GM21723 (cell line): ENCODE measurements around the gene ANAPC2.

Experiments
- ATAC-seq: cut with Tn5 transposase; IDR thresholded peaks from one replicate; pipeline ENCODE4 v1.9.1; 2021; ENCODE audit warnings: mild to moderate bottlenecking, moderate library complexity; ENCODE audit not compliant: unreplicated experiment

ANAPC2 gene

GRCh38 chr9:137227853-137228505 lies 39.6 kb upstream of the ANAPC2 start:
- ATAC-seq = no peak

GRCh38 chr9:137227054-137227852 lies 38.9 kb upstream of the ANAPC2 start, which contains the start of gene RNF224:
Gene RNF224 (plus strand): TSS chr9:137227502. CDS start chr9:137228336, 834 bp downstream.
- no peak for ATAC-seq

GRCh38 chr9:137226338-137227053 lies 38.1 kb upstream of the ANAPC2 start:
- ATAC-seq = no peak

DNA sequence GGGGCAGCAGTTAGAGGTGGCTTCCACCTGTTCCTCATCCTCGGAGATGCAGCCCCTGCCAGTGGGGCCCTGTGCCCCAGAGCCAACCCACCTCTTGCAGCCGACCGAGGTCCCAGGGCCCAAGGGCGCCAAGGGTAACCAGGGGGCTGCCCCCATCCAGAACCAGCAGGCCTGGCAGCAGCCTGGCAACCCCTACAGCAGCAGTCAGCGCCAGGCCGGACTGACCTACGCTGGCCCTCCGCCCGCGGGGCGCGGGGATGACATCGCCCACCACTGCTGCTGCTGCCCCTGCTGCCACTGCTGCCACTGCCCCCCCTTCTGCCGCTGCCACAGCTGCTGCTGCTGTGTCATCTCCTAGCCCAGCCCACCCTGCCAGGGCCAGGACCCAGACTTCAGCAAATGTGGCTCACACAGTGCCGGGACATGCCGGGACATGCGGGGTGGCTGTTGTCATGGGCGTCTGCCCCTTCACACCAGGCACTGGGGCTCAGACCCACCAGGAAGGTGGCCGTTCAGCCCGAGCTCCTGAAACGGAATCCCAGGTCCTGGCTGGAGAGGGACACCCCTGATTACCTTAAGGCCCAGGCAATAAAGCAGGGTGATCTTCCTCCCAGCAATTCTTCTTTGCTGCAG lies 37.5 kb upstream of the ANAPC2 start:
- no peak for ATAC-seq

DNA sequence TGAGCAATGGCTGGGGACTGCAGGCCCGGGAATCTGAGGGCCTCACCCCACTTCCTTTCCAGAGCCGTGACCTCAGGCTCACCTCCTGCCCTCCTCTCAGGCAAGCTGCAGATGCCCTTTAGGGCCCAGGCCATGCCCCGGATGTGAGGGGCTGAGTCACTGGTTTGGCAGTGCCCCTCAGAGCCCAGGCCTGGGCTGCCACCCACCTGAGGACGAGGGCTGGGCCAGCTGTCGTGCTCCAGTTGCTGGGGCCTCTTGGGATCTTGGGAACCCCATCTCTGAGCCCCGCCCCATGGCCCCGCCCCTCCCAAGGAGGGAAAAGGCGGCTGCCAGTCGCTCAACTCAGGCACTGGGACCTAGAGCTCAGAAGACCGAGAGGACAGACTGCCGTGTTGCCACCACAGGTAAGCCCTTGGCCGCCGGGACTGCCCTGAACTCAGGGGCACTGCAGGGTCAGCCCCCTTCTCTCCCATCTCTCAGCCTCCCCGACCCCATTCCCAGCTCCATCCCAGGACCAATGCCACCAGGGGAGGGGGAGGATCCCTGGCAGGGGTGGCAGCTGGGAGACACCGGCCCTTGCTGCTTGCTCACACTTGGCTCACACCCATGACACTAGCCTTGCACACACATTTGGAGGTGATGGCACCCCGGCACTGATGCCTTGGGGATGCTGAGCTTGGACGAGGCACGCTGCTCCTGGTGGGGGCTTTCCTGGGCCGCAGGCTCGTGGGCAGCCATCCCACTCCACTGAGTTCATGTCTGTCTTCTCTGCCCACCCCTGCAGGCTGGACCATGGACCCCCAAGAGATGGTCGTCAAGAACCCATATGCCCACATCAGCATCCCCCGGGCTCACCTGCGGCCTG lies 36.7 kb upstream of the ANAPC2 start, which contains the start of gene CYSRT1:
TSS of gene CYSRT1 (plus strand) at position 345 of the 865 bp plus-strand sequence. CDS start at position 793, 448 bp downstream.
- no peak for ATAC-seq

DNA sequence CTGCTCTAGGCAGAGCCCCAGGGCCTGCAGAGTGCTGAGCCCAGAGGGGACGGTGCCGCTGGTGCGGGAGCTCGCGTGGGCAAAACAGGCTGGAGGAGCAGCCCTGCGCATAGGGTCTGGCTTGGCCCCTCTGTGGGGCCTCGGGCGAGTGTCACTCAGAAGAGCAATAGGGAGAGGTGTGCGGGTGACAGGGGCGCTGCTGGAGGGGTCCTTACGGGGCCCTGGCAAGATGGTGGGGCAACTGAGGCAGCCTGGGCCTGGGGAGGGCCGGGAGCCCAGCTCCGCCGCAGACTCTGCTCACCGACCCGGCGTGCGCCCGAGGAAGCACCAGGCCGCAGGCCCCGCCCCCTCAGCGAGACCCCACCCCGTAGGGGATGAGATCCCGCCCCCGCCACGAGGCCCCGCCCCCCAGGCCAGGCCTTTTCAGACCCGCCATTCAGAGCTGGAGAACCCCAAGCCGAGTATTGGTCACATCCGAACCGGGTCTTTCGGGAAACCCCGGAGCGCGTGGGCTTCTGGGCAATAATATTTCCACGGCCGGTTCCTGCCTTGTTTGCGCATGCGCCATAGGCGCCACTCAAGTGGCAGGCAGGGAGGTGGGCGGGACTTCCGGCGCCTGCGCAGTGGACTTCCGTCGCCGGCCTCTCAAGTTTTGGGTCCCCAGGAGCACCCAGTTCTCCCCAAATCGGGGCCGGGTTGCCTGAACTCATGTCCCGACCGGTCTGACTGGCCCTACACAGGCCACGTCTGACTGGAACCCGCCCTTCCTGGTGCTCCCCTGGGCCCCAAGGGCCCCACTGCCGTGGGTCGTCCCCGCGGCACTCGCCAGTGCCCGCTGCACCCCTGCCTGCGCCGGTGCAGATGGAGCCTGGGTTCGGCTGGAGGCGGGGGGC lies 35.0 kb upstream of the ANAPC2 start:
- ATAC-seq = peak; percentile 64

GRCh38 chr9:137222190-137223077 lies 34.1 kb upstream of the ANAPC2 start, which contains the start of gene RNF208:
Gene RNF208 (minus strand): TSS chr9:137222240. CDS start chr9:137221212, 1,028 bp downstream.
- no peak for ATAC-seq

GRCh38 chr9:137221506-137222111 lies 33.2 kb upstream of the ANAPC2 start:
- ATAC-seq = no peak

DNA sequence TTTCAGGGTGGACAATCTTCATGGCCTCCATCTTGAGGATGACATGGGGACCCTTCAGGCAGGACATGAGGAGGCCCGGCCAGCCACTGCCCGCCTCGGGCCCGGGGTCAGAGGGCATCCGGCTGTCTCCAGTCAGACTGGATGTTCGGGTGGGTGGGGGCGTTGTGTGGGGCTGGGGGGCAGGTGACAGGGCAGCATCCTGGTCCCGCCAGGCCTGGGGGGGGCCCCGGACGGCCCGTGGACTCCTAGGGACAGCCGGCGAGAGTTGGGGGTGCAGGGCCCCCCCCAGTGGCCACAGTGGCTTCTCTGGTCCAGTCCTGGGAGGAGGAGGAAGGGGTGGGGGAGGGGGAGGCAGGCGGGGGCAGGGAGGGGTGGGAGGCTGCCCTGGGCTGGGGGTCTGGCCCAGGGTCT lies 32.7 kb upstream of the ANAPC2 start:
- ATAC-seq = no peak

GRCh38 chr9:137220317-137221094 lies 32.1 kb upstream of the ANAPC2 start:
- ATAC-seq = no peak

- no peak for ATAC-seq
Observed at GRCh38 chr9:137219757-137220316, 31.5 kb upstream of the ANAPC2 start.

- no peak for ATAC-seq
Observed at GRCh38 chr9:137218754-137219271, 30.5 kb upstream of the ANAPC2 start.

DNA sequence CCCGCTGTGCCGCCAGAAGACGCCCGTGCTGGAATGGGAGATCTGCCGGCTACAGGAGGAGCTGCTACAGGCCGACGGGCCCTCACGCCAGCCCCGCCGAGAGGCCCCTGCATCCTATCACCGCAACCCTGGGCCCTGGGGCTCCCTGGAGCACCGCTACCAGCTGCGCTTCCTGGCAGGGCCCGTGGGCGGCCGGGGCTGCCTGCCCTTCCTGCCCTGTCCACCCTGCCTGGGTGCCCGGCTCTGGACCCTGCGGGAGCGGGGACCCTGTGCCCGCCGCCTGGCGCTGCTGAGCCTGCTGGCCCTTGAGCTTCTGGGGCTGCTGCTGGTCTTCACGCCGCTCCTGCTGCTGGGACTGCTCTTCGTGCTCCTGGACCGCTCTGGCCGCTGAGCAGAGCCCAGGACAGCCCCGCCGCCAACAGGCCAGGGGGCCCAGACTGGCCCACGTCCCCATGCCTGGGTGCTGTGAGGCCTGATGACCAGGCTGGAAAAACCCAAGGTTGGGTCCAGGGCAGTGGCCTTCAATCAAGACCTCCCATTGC lies 29.9 kb upstream of the ANAPC2 start:
- no peak for ATAC-seq

DNA sequence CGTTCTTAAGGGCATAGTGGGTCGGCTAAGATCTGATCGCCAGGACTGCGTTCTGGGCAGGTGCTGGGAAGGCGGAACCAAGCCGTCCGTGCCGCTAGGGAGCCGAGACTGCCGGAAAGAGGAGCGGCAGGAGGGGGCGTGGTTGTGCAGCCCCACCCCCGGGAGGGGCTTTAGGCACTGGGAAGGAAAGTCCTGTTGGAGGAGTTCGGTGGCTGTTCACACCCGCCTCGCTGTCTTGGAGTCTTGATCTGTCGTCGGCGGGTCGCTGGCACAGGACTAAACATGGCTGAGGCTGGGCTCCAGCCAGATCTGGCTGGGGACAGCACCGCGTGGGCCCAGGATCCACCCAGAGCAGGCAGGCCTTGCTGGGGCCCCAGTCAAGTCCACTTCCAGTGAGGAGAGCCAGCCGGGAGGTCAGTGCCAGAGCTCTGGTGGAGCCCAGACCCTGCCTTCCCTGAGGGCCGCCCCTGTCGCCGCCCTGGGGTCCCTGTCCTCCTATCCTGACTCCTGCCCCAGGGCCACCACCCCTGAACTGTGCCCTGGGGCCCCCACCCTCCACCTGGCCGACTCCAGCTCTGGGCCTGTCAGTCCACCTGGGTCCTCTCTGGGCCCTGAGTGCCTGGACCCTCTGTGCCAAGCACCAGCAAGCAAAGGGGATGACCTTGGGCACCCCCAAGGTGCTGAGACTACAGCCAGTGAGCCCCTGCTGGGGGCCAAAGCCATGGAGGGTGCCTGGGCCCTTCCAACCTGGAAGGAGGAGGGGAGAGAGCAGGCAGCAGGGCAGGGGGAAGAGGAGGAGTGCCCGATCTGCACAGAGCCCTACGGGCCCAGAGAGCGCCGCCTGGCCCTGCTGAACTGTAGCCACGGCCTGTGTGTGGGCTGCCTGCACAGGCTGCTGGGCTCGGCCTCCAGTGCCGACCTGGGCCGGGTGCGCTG lies 29.2 kb upstream of the ANAPC2 start:
- no peak for ATAC-seq
